Choroid plexus epithelial cell (primary cell): ENCODE measurements around the gene ZNF827.

Source experiments
- DNase-seq: peaks from one replicate; pipeline ENCODE4 v3.0.0-alpha.2; 2010; ENCODE audit warnings: low read depth
- H3K4me3 ChIP-seq: 2 replicates; pipeline ENCODE4 v1.5.1; 2011; ENCODE audit warnings: low read depth, mild to moderate bottlenecking, control low read depth, low read length, moderate library complexity
- CTCF ChIP-seq: conservative IDR thresholded peaks from 2 replicates; pipeline ENCODE4 v1.5.1; 2011; ENCODE audit warnings: low read depth, mild to moderate bottlenecking, control low read depth, inconsistent platforms, low read length, moderate library complexity

ZNF827 gene

GRCh38 chr4:145937971-145938611 is 532 bp downstream of the ZNF827 start:
- H3K4me3 ChIP-seq = peak overlapping the region; percentile 89
- TF ChIP-seq CTCF = no peak
- peak; percentile 52 for DNase-seq

DNA sequence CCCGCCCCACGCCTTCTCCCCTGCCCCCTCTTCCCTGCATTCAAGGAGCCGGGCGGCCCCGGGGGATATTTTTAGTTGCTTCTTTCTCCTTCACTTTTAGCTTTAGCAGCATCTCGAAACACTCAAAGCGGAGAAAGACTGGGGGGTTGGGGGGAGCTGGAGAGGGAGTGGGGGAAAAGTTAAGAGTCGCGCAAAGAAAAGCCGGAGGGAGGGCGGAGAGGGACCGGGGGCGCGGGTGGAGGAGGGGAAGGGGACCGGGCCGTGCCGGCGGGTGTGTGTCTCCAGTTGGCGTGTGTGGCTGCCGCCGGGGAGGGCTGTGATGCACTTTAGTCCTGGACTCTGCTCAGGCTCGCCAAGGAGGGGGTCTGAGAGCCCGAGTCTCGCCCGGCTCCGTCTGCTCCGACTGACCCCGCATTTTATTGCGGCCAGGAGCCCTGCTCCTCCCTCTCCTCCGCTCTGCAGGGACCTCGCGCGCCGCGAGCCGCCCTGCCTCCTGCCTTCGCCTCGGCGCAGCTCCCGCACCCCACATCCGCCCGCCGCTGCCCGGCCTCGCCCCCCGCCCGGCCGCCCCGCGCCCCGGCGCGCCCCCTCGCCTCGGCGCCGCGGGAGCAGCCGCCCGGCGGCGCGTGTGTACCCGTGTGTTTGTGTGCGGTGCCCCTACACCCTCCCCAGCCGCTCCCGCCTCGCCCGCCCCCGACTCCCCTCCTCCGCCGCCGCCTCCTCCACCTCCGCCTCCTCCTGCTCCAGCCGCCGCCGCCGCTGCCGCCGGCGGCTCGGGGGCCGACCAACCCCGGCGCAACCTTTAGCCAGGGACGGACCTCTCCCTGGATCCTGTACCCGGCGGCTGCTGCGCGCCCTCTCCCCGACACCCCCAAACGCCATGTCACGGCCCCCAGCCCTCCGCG is 1.4 kb downstream of the ZNF827 start:
- peak overlapping the region; percentile 89 for H3K4me3 ChIP-seq
- TF ChIP-seq CTCF = no peak
- DNase-seq = peak; percentile 80

DNA sequence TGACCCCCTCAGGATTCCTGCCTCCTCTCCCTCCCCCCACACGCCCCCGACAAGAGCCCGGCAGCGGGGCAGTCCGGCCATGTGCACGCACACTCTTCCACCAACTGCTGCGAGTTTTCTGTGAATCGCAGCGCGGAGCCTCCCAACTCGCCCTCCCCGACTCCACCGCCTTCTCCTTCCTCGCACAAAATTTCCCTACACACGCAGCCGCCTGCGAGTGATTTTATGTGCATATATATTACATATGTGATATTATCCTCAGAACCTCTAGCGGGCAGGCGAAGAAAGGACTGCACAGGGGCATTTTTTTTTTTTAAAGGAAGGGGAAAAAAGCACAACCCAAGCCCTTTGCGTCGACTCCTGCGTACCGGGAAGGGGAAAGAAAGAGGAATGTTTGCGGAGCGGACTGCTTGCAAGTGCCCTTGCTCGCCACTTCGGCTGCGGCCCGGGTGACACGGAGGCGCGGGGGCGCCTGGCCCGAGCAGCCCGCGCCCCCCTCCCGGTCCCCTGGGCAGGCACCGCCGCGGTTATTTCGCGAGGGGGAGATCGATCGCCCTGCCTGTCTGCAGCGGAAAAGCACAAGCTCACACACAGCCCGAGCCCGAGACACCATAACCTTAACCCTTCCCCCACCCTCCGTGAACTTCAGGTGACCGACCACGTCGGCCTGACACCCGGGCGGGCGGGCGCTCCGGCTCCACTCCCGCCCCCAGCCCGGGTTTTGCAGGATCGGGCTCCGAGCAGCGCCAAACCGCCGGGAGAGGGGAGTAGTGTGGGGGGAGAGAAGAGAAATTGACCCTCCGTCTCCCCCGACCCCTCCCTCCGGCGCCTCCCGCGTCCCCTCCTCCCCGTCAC is 2.3 kb downstream of the ZNF827 start:
- DNase-seq = peak; percentile 78
- peak; percentile 44 for TF ChIP-seq CTCF
- peak overlapping the region; percentile 89 for H3K4me3 ChIP-seq

GRCh38 chr4:145935253-145936141 is 3.1 kb downstream of the ZNF827 start:
- H3K4me3 ChIP-seq = peak overlapping the region; percentile 89
- no peak for DNase-seq
- no peak for TF ChIP-seq CTCF

GRCh38 chr4:145934434-145935047 is 4.1 kb downstream of the ZNF827 start:
- no peak overlapping the region for H3K4me3 ChIP-seq
- DNase-seq = no peak
- no peak for TF ChIP-seq CTCF

DNA sequence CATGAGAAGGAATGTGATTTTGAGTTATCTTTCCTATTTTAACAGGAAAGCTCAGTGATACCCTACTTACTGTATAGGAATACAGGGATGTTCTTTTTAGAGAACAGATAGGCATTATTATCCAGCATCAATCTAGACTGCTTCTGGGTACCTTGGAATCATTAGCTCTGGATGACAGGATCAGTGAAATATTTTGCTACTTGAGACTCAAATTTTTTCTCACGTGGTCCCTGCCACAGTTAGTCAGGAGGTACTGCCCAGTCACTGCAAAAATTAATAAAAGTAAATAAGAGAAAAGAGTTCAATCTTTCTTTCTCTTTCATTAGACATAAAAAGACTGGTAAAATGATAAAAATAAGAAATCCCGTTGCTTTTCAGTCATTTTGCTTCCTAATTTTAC is 5.5 kb downstream of the ZNF827 start:
- no peak overlapping the region for H3K4me3 ChIP-seq
- no peak for DNase-seq
- no peak for TF ChIP-seq CTCF
